ENCODE measurements around the gene CTSK.
"Not testable (repeated sequence)": the region's sequence is repeated elsewhere in the genome, so short reads cannot be mapped to it uniquely, and the experiment has no call there.

Gene CTSK

DNA sequence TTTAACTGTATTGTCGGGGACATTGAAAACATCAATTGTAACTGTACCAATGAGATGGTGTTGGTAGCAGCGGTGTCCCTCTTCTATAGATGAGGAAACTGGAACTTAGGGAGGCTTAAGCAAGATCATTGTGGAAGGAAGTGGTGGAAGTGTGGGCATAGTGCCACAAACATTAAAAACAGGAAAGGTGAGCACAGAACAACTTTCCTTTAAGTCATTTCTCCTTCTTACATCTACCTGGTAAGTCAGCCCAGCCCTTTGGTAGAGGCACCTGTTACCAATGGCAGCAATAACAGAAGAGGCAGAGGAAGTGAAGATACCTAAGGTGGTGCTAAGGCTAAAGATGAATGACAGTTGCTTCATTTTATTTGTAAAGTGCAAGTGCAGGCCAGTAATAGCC, 30.5 kb downstream of the CTSK start:
- no peak for DNase-seq (ENCODE audit: low read depth, low spot score)
- no peak overlapping the region for H3K4me3 ChIP-seq
- H3K27ac ChIP-seq, result no peak overlapping the region
- no peak overlapping the region for H3K9ac ChIP-seq (ENCODE audit: insufficient read length)
- H3K36me3 ChIP-seq (ENCODE audit: insufficient read depth, low read length), result no peaks in the 10 kb centered on the region
- TF ChIP-seq EZH2 (IDR thresholded peaks at IDR 0.05), result no peak
- no peak for TF ChIP-seq FOXP2 (optimal IDR thresholded peaks at IDR 0.05; ENCODE audit: control extremely low read depth, extremely low read length, insufficient read depth)
- no peak for TF ChIP-seq POLR2AphosphoS5 (IDR thresholded peaks at IDR 0.05; ENCODE audit: borderline replicate concordance, low read depth, low read length)
- no peaks in the 10 kb centered on the region for H3K9me3 ChIP-seq (ENCODE audit: low read depth, low read length)

DNA sequence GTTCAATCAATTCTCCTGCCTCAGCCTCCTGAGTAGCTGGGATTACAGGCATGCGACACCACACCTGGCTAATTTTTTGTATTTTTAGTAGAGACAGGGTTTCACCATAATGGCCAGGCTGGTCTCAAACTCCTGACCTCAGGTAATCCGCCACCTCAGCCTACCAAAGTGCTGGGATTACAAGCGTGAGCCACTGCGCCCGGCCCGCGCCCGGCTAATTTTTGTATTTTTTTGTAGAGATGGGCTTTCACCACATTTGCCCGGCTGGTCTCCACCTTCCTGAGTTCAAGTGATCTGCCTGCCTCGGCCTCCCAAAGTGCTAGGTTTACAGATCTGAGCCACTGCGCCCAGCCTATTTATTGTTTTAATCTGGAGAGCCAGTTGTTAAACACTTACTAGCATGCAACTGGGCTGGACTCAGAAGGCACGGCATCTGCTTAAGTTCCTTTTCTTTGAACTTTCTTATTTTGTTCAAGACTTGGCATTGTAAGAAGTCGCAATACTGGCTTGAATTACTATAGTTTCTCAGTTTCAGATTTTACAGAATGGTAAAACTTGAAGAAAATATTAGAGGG, 32.0 kb downstream of the CTSK start:
- H3K9ac ChIP-seq (ENCODE audit: insufficient read length); DNase-seq (ENCODE audit: low read depth, low spot score); H3K4me3 ChIP-seq; H3K27ac ChIP-seq; H3K9me3 ChIP-seq (ENCODE audit: low read depth, low read length); H3K36me3 ChIP-seq (ENCODE audit: insufficient read depth, low read length): not testable (repeated sequence)

DNA sequence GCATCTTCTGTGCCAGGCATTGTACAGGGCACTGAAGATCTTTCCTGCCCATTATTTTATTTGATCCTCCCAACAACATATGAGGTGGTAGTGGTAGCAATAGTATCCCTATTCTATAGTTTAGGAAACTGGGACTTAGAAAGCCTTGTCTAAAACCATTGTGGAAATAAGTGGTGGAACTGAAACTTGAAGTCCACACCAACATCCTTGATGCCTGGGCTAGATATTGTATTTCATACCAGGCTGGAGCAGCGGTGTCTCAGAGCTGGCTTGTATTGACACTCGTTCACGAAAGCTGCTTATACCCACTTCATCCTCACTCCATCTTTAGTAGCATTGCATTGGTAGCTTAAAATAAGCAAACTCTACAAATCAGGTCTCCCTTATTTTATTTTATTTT, 32.8 kb downstream of the CTSK start:
- no peak overlapping the region for H3K27ac ChIP-seq
- H3K9me3 ChIP-seq (ENCODE audit: low read depth, low read length), result no peaks in the 10 kb centered on the region
- no peaks in the 10 kb centered on the region for H3K36me3 ChIP-seq (ENCODE audit: insufficient read depth, low read length)
- no peak for DNase-seq (ENCODE audit: low read depth, low spot score)
- TF ChIP-seq FOXP2 (optimal IDR thresholded peaks at IDR 0.05; ENCODE audit: control extremely low read depth, extremely low read length, insufficient read depth), result no peak
- no peak for TF ChIP-seq POLR2AphosphoS5 (IDR thresholded peaks at IDR 0.05; ENCODE audit: borderline replicate concordance, low read depth, low read length)
- no peak for TF ChIP-seq EZH2 (IDR thresholded peaks at IDR 0.05)
- no peak overlapping the region for H3K4me3 ChIP-seq
- H3K9ac ChIP-seq (ENCODE audit: insufficient read length), result no peak overlapping the region

DNA sequence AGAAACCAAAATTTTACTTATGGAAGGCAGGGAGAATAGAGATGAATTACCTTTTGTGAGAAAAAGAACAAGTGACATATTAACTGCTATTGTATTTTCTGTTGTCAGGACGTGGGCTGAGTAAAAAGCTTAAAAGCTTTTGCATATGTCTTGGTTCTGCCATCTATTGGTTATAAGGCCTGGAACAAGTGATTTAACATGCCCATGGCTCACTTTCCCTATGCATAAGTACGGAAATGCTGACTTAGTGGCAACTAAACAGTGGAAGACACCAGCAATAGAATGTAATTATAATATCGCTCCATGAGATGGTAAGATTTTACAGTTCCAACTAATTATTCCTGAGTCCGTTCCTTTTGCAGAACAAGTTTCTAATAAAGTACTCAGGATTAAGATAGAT, 35.7 kb downstream of the CTSK start:
- H3K27ac ChIP-seq, result no peak overlapping the region
- TF ChIP-seq FOXP2 (optimal IDR thresholded peaks at IDR 0.05; ENCODE audit: control extremely low read depth, extremely low read length, insufficient read depth), result no peak
- H3K9ac ChIP-seq (ENCODE audit: insufficient read length), result no peak overlapping the region
- no peak overlapping the region for H3K4me3 ChIP-seq
- DNase-seq (ENCODE audit: low read depth, low spot score), result no peak
- no peaks in the 10 kb centered on the region for H3K9me3 ChIP-seq (ENCODE audit: low read depth, low read length)
- no peaks in the 10 kb centered on the region for H3K36me3 ChIP-seq (ENCODE audit: insufficient read depth, low read length)

DNA sequence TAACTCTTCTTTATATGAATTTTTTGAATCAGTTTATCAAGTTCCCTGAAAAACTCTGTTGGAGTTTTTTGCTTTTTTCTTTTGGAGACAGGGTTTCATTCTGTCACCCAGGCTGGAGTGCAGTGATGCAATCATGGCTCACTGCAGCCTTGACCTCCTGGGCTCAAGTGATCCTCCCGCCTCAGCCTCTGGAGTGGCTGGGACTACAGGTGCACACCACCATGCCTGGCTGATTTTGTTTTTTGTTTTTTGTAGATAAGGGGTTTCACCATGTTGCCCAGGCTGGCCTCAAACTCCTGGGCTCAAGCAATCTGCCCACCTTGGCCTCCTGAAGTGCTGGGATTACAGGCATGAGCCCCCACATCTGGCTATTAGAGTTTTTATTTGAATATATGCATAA, 40.4 kb downstream of the CTSK start:
- H3K36me3 ChIP-seq (ENCODE audit: insufficient read depth, low read length); H3K9me3 ChIP-seq (ENCODE audit: low read depth, low read length); H3K4me3 ChIP-seq; H3K9ac ChIP-seq (ENCODE audit: insufficient read length); DNase-seq (ENCODE audit: low read depth, low spot score); H3K27ac ChIP-seq: not testable (repeated sequence)

DNA sequence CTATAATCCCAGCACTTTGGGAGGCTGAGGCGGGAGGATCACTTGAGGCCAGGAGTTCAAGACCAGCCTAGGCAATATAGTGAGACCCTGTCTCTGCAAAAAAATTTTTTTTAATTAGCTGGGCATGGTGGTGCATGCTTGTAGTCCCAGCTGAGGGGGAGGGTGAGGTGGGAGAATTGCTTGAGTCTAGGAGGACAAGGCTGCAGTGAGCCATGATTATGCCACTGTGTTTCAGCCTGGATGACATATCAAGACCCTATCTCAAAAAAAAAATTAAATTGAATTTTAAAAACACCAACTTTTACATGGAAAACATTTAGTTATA, 42.1 kb downstream of the CTSK start:
- H3K9me3 ChIP-seq (ENCODE audit: low read depth, low read length); H3K36me3 ChIP-seq (ENCODE audit: insufficient read depth, low read length); DNase-seq (ENCODE audit: low read depth, low spot score): not testable (repeated sequence)
- Histone ChIP-seq H3K27ac (peak overlapping the region; percentile 98), H3K9ac (ENCODE audit: insufficient read length) (peak overlapping the region; percentile 63), H3K4me3 (peak overlapping the region; percentile 79)

DNA sequence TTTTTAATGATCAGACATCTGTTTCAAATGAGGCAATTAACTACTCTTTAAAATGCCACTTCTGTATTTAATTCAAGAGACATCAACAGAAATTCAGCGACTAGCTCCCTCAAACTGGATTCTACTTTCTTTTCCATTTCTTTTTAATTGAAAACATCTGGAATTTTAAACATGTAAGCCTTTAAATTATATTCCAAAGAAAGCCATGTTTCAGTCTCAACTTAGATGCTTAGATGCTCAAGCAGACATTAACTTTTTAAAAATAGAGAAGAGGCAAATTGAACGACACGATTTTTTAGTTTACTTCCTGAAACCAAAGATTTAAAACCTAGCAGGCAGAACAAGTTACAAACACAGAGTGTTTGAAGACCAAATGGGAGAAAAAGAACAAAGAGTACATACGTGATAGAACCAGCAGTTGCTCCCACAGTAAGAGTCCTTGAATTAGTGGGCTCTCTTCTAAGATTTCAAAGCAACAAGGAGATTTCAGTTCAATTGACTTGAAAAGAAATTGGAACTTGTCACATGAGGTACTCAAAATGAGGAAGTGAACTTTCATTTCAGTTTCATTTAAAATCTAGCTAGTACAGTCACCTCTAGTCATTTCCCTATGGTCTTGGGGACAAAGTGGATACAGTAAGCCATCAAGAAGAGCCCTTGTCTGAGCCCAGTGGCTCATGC, 42.6 kb downstream of the CTSK start, which contains the start of gene CTSS:
CTSS (minus strand) TSS at position 483 of the 681 bp plus-strand sequence. CDS start 1,015 bp downstream, outside the sequence.
- Histone ChIP-seq H3K27ac (peak within 1 kb of the TSS; percentile 98), H3K4me3 (peak within 1 kb of the TSS; percentile 79), H3K9ac (ENCODE audit: insufficient read length) (peak within 1 kb of the TSS; percentile 63), H3K36me3 (ENCODE audit: insufficient read depth, low read length) (no peaks in the 10 kb centered on the region), H3K9me3 (ENCODE audit: low read depth, low read length) (no peaks in the 10 kb centered on the region; the same call in 1 of the 2 replicates)
- TF ChIP-seq EZH2 (IDR thresholded peaks at IDR 0.05), result no peak
- TF ChIP-seq FOXP2 (optimal IDR thresholded peaks at IDR 0.05; ENCODE audit: control extremely low read depth, extremely low read length, insufficient read depth), result no peak
- TF ChIP-seq POLR2AphosphoS5 (IDR thresholded peaks at IDR 0.05; ENCODE audit: borderline replicate concordance, low read depth, low read length), result no peak; the same call in 1 of the 2 replicates
- peak; percentile 51 for DNase-seq (ENCODE audit: low read depth, low spot score)

DNA sequence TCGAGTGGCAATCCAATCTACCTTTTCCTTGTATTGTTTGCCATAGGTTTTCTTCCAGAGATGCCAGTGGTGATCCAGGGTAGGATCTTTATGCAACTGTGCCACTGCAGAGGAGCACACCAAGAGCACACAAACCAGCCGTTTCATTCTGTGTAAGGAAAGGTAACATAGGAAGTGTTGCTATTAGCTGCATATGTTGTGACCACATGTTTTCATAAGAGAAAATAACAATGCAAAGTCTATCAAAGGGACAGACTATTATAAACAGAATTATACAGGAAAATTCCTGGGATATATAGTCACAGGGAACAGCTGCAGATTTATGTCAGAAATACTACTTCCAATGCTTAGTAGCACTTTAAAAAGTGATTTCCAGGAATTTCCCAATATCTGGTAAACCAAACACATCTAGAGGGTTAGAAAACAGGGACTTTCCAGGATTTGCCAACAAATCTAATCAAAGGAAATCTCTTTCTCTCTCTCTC, 43.4 kb downstream of the CTSK start:
- Histone ChIP-seq H3K9me3 (ENCODE audit: low read depth, low read length) (no peaks in the 10 kb centered on the region; the same call in 1 of the 2 replicates), H3K27ac (peak overlapping the region; percentile 98), H3K36me3 (ENCODE audit: insufficient read depth, low read length) (no peaks in the 10 kb centered on the region), H3K4me3 (peak overlapping the region; percentile 79), H3K9ac (ENCODE audit: insufficient read length) (peak overlapping the region; percentile 63)
- TF ChIP-seq EZH2 (IDR thresholded peaks at IDR 0.05) (no peak), FOXP2 (optimal IDR thresholded peaks at IDR 0.05; ENCODE audit: control extremely low read depth, extremely low read length, insufficient read depth) (no peak), POLR2AphosphoS5 (IDR thresholded peaks at IDR 0.05; ENCODE audit: borderline replicate concordance, low read depth, low read length) (no peak)
- DNase-seq (ENCODE audit: low read depth, low spot score), result peak; percentile 45

DNA sequence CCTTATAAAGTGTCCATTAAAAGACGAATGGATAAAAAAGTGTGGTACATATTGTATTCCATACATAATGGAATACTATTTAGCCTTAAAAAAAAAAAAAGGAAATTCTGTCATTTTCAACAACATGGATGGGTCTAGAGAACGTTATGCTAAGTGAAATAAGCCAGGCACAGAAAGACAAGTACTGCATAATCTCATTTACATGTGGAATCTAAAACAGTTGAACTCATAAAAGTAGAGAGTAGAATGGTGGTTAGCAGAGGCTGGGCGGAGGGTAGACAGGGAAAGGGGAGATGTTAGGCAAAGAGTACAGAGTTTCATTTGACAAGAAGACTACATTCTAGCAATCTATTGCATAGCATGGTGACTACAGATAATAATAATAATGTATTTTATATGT, 45.0 kb downstream of the CTSK start:
- H3K9ac ChIP-seq (ENCODE audit: insufficient read length), result no peak overlapping the region
- no peak overlapping the region for H3K4me3 ChIP-seq
- H3K27ac ChIP-seq, result no peak overlapping the region
- TF ChIP-seq EZH2 (IDR thresholded peaks at IDR 0.05), result no peak
- TF ChIP-seq FOXP2 (optimal IDR thresholded peaks at IDR 0.05; ENCODE audit: control extremely low read depth, extremely low read length, insufficient read depth), result no peak
- TF ChIP-seq POLR2AphosphoS5 (IDR thresholded peaks at IDR 0.05; ENCODE audit: borderline replicate concordance, low read depth, low read length), result no peak
- DNase-seq (ENCODE audit: low read depth, low spot score), result no peak
- H3K36me3 ChIP-seq (ENCODE audit: insufficient read depth, low read length), result no peaks in the 10 kb centered on the region
- H3K9me3 ChIP-seq (ENCODE audit: low read depth, low read length), result no peaks in the 10 kb centered on the region; the same call in 1 of the 2 replicates
